ENCODE results near the gene CALCB. TPM values are rescaled to one million over a fixed set of nuclear protein-coding genes. Genes with fewer than 3 reads are reported as not detected.

The CALCB gene
- total RNA-seq, 1 experiment from 2014 or later, result not detected

DNA sequence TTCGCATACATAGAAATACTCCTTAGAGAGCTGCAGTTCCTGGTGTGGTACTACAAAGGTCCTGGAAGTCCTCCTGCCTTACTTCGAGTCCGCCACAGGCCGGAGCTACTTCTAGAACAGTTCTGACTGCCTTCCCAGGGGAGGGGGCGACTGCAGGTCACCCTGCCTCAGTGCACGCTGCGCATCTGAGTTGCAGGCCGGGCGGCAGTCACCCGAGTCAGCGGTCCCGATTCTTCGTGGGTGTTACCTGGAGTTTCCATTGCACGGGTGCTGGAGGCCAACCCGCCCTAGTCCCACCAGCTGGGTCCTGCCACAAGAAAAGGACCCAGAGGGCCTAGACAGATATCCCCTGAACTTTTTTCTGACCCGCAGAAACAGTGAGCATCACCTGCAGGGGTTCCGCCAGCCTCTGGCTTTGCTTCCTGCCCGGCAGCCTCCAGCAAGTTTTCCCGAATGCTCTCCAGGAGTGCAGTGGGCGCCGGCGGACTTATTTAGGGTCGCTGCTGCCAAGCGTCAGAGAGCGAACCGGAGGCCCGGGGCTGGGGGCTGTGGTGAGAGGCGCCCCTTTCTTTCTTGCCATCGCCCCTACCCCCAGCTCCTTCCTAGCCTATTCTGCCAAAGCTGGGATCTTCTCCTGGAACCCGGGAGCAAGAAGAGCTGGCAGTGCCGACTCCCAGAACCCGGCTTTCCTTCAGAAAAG lies 1.7 kb upstream of the CALCB start:
- no peak for DNase-seq
- Histone ChIP-seq H3K79me2 (ENCODE audit: insufficient read depth, low read length) (no peaks in the 10 kb centered on the region), H3K79me1 (ENCODE audit: insufficient read depth, low read depth, low read length, poor library complexity, severe bottlenecking) (no peaks in the 10 kb centered on the region), H2BK5ac (ENCODE audit: insufficient read length, low read length) (no peak overlapping the region), H2AK5ac (ENCODE audit: insufficient read length, low read length) (no peak overlapping the region), H2BK12ac (ENCODE audit: insufficient read length, low read depth, low read length) (no peak overlapping the region), H3T11ph (ENCODE audit: low read length) (no peak overlapping the region), H3K18ac (ENCODE audit: insufficient read length, low read depth, low read length) (no peak overlapping the region), H3K23me2 (ENCODE audit: insufficient read length, low read depth, low read length, poor library complexity, severe bottlenecking) (peaks cover 8% of the 10 kb centered on the region), H4K5ac (ENCODE audit: insufficient read length, low read depth, low read length) (no peak overlapping the region), H4K91ac (ENCODE audit: insufficient read length, low read depth, low read length) (no peak overlapping the region), H3K4ac (ENCODE audit: low read depth, low read length) (no peak overlapping the region), H3K27ac (ENCODE audit: insufficient read length, low read depth, low read length) (no peak overlapping the region), H2BK120ac (ENCODE audit: low read depth, low read length, poor library complexity, severe bottlenecking) (no peak overlapping the region), H3K23ac (ENCODE audit: insufficient read length, low read depth, low read length) (no peak overlapping the region), H3K4me1 (ENCODE audit: insufficient read depth, low read length) (no peaks in the 10 kb centered on the region), H3K4me2 (ENCODE audit: insufficient read depth, insufficient read length, low read length) (no peak overlapping the region), H3K9ac (ENCODE audit: extremely low read depth, insufficient read length, low read length) (no peak overlapping the region), H2AFZ (ENCODE audit: low read length) (no peak overlapping the region), H3K27me3 (ENCODE audit: insufficient read depth, low read length) (no peaks in the 10 kb centered on the region; the same call in 1 of the 2 replicates), H3K14ac (ENCODE audit: insufficient read depth, low read length) (no peak overlapping the region), H3K56ac (ENCODE audit: insufficient read length, low read depth, low read length) (no peak overlapping the region), H2BK20ac (ENCODE audit: low read depth, low read length, poor library complexity, severe bottlenecking) (no peak overlapping the region), H3K9me3 (ENCODE audit: control insufficient read depth, low read depth, low read length) (no peaks in the 10 kb centered on the region), H4K8ac (replicated peaks; ENCODE audit: insufficient read length, low read depth, low read length) (no peak overlapping the region), H4K20me1 (ENCODE audit: control insufficient read depth, insufficient read depth, insufficient read length) (no peaks in the 10 kb centered on the region), H2BK15ac (ENCODE audit: low read depth, low read length) (no peak overlapping the region)
- H3K27me3 Mint-ChIP-seq (ENCODE audit: low read depth), result peaks cover 14% of the 10 kb centered on the region
- H3K9me3 Mint-ChIP-seq, result peaks cover 38 to 40% of the 10 kb centered on the region in 2 experiments
- peaks cover 8 to 11% of the 10 kb centered on the region in 2 experiments for H3K4me1 Mint-ChIP-seq
- no peak overlapping the region for H3K4me3 Mint-ChIP-seq
- TF ChIP-seq, protein P1, sequence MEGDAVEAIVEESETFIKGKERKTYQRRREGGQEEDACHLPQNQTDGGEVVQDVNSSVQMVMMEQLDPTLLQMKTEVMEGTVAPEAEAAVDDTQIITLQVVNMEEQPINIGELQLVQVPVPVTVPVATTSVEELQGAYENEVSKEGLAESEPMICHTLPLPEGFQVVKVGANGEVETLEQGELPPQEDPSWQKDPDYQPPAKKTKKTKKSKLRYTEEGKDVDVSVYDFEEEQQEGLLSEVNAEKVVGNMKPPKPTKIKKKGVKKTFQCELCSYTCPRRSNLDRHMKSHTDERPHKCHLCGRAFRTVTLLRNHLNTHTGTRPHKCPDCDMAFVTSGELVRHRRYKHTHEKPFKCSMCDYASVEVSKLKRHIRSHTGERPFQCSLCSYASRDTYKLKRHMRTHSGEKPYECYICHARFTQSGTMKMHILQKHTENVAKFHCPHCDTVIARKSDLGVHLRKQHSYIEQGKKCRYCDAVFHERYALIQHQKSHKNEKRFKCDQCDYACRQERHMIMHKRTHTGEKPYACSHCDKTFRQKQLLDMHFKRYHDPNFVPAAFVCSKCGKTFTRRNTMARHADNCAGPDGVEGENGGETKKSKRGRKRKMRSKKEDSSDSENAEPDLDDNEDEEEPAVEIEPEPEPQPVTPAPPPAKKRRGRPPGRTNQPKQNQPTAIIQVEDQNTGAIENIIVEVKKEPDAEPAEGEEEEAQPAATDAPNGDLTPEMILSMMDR (conservative IDR thresholded peaks at IDR 0.05), result no peak
- H3K27ac Mint-ChIP-seq, result no peak overlapping the region
- WGBS (ENCODE audit: extremely low coverage, insufficient read length, low lambda C conversion rate), result no CpG with 5 or more reads among the region's 32 CpGs
- H3K36me3 Mint-ChIP-seq (ENCODE audit: insufficient read depth in 1 of 3, low read depth in 3 of 3), result peaks cover 8 to 29% (median 10%) of the 10 kb centered on the region in 3 experiments
